NK-92 (cell line): Measurements from ENCODE around the gene C14orf180.
"Not testable (repeated sequence)": the region's sequence is repeated elsewhere in the genome, so short reads cannot be mapped to it uniquely, and the experiment has no call there.

Experiments used
- DNase-seq: peaks from one replicate; lab custom pipeline; 2025; ENCODE audit not compliant: unreplicated experiment; lab: John Stamatoyannopoulos, UW

Gene C14orf180

GRCh38 chr14:104604458-104605449, 25.2 kb downstream of the C14orf180 start, which contains the start of gene TMEM179:
TSS of gene TMEM179 (minus strand) at chr14:104604772. CDS start at chr14:104604741, 31 bp downstream.
- no peak for DNase-seq

GRCh38 chr14:104609666-104610065, 30.1 kb downstream of the C14orf180 start:
- DNase-seq = no peak

GRCh38 chr14:104610749-104611310, 31.3 kb downstream of the C14orf180 start:
- DNase-seq = no peak

- no peak for DNase-seq
Measured at GRCh38 chr14:104611881-104612280, 32.3 kb downstream of the C14orf180 start.

GRCh38 chr14:104614126-104614812, 34.7 kb downstream of the C14orf180 start:
- DNase-seq = no peak

GRCh38 chr14:104624939-104625338, 45.4 kb downstream of the C14orf180 start:
- DNase-seq = no peak

GRCh38 chr14:104632781-104633180, 53.2 kb downstream of the C14orf180 start:
- no peak for DNase-seq

GRCh38 chr14:104633276-104634137, 53.9 kb downstream of the C14orf180 start:
- DNase-seq = no peak

GRCh38 chr14:104634138-104634760, 54.7 kb downstream of the C14orf180 start:
- DNase-seq = no peak

- DNase-seq = no peak
Measured at GRCh38 chr14:104634886-104635570, 55.5 kb downstream of the C14orf180 start.

GRCh38 chr14:104635717-104636116, 56.2 kb downstream of the C14orf180 start:
- no peak for DNase-seq

- no peak for DNase-seq
Measured at GRCh38 chr14:104636131-104636530, 56.6 kb downstream of the C14orf180 start.

GRCh38 chr14:104636846-104637545, 57.4 kb downstream of the C14orf180 start:
- not testable (repeated sequence) for DNase-seq

- DNase-seq = no peak
Measured at GRCh38 chr14:104637546-104638003, 58.0 kb downstream of the C14orf180 start.

- no peak for DNase-seq
Measured at GRCh38 chr14:104638190-104638589, 58.6 kb downstream of the C14orf180 start.

- DNase-seq = no peak
Measured at GRCh38 chr14:104638927-104639450, 59.4 kb downstream of the C14orf180 start.

- no peak for DNase-seq
Measured at GRCh38 chr14:104639471-104639870, 59.9 kb downstream of the C14orf180 start.
